Left lung (tissue), 10 donors: Measurements from ENCODE around the gene GALNTL6. TPM values are rescaled to one million over a fixed set of nuclear protein-coding genes. Genes with fewer than 3 reads are reported as not detected.

Experiments used
- ATAC-seq: fragments of 200-7000 bp; cut with Tn5 transposase; one replicate; pipeline ENCODE4 v1.9.1; 2020; ENCODE audit warnings: moderate library complexity
- DNase-seq, 4 donors: peaks; one replicate each; pipeline ENCODE4 v3.0.0-alpha.2; 2013 to 2020
- H3K27ac ChIP-seq, 2 donors: fragments of 200-600 bp; sonication (generic) in 1 of 2; one replicate each; pipeline versions ENCODE4 v1.5.0 to v1.8.0; 2020 to 2021
- H3K27me3 ChIP-seq, 2 donors: fragments of 200-600 bp; sonication (generic) in 1 of 2; one replicate each; pipeline versions ENCODE4 v1.5.0 to v1.8.0; 2020 to 2021
- H3K36me3 ChIP-seq, 2 donors: fragments of 200-600 bp; sonication (generic) in 1 of 2; one replicate each; pipeline versions ENCODE4 v1.5.0 to v1.8.0; 2020 to 2021
- H3K4me1 ChIP-seq, 2 donors: fragments of 200-600 bp; one replicate each; pipeline ENCODE4 v1.8.0; 2021
- H3K4me3 ChIP-seq, 2 donors: fragments of 200-600 bp; sonication (generic) in 1 of 2; one replicate each; pipeline versions ENCODE4 v1.5.0 to v1.8.0; 2020 to 2021; ENCODE audit warnings: mild to moderate bottlenecking in 1 of 2
- H3K9me3 ChIP-seq, 2 donors: fragments of 200-600 bp; sonication (generic) in 1 of 2; one replicate each; pipeline versions ENCODE4 v1.5.0 to v1.8.0; 2020 to 2021
- intact Hi-C, 2 donors: fragments of 100-400 bp; cut with DNase I; formaldehyde crosslinking; loops; one replicate each; pipeline versions ENCODE4 v1.11.2 to v1.14.2; 2022
- polyA plus RNA-seq, 6 donors: library from polyadenylated mRNA; unstranded; fragments of 120-200 nt; gene quantifications; one replicate each; pipeline ENCODE4 v1.2.1, GENCODE V29; 2013; ENCODE audit not compliant: insufficient read length in 6 of 6
- total RNA-seq, 2 donors: library from RNA; stranded (reverse); fragmentation: NEBNext Ultra II Directional; extraction: Animal tissue kit (Norgen Biotek cat#: 25700); gene quantifications; one replicate each; pipeline ENCODE4 v1.2.1, GENCODE V29; 2021
- TF ChIP-seq, protein P1 (sequence below), 2 donors: fragments of 200-600 bp; sonication (generic) in 1 of 2; IDR thresholded peaks; one replicate each; pipeline versions ENCODE4 v1.5.0 to v1.8.0; 2021; ENCODE audit warnings: antibody characterized with exemption in 2 of 2
- donor health status: DM: no; HTN: yes; CAD: no.
- donor health status: DM: no; HTN: no; CAD: no.

GALNTL6 gene
- total and polyA plus RNA-seq, 8 donors, result 0.11 to 0.16 (median 0.13) TPM; not detected in 5

DNA sequence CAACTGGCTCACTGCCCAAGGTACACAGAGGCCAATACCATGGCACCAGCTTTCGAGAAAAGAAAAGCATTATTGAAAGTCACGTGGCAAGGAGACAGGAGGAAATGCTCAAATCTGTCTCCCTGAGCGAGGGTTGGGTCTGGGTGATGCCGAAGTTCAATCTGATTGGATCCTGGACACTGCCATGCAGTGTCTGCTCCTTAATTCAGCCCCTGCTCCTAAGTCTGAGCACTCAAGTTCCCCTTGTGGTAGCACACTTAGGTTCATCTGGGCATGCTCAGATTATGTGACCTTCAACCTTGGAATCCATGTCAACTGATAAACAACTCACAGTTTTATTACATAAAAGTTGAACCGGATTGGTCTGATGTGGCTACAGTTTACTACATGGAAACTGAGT lies 842.9 kb downstream of the GALNTL6 start:
- no peak for ATAC-seq
- Histone ChIP-seq H3K9me3 (no peaks in the 10 kb centered on the region), H3K4me3 (no peak overlapping the region), H3K27ac (no peak overlapping the region), H3K27me3 (no peaks in the 10 kb centered on the region), H3K4me1 (no peaks in the 10 kb centered on the region), H3K36me3 (no peaks in the 10 kb centered on the region)
- no peak for DNase-seq
- TF ChIP-seq, protein P1, sequence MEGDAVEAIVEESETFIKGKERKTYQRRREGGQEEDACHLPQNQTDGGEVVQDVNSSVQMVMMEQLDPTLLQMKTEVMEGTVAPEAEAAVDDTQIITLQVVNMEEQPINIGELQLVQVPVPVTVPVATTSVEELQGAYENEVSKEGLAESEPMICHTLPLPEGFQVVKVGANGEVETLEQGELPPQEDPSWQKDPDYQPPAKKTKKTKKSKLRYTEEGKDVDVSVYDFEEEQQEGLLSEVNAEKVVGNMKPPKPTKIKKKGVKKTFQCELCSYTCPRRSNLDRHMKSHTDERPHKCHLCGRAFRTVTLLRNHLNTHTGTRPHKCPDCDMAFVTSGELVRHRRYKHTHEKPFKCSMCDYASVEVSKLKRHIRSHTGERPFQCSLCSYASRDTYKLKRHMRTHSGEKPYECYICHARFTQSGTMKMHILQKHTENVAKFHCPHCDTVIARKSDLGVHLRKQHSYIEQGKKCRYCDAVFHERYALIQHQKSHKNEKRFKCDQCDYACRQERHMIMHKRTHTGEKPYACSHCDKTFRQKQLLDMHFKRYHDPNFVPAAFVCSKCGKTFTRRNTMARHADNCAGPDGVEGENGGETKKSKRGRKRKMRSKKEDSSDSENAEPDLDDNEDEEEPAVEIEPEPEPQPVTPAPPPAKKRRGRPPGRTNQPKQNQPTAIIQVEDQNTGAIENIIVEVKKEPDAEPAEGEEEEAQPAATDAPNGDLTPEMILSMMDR (IDR thresholded peaks at IDR 0.05), result no peak
- intact Hi-C loops, result no loop called here

DNA sequence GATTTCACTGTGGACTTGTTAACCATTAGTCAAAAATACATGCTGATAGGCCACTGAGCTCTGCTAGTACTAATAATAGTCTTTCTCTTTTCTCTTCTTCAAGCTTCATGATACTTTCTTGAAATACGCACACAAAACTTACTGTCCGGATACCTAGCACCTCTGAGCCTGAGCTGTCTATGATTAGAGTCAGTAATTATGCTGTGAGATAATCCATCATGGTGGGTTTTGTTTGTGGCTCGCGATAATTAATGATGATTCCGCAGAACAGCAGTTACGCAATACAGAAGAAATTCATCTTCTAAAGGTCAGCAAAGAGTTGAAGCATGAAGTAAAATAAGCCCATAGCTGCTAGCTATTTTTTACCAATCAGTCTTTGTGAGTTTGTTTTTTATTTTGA lies 843.9 kb downstream of the GALNTL6 start:
- no peaks in the 10 kb centered on the region for H3K9me3 ChIP-seq
- TF ChIP-seq, protein P1 (IDR thresholded peaks at IDR 0.05), result no peak
- intact Hi-C loops, result no loop called here
- no peak overlapping the region for H3K4me3 ChIP-seq
- ATAC-seq, result no peak
- no peak for DNase-seq
- H3K4me1 ChIP-seq, result no peaks in the 10 kb centered on the region
- H3K36me3 ChIP-seq, result no peaks in the 10 kb centered on the region
- H3K27me3 ChIP-seq, result no peaks in the 10 kb centered on the region
- H3K27ac ChIP-seq, result no peak overlapping the region

DNA sequence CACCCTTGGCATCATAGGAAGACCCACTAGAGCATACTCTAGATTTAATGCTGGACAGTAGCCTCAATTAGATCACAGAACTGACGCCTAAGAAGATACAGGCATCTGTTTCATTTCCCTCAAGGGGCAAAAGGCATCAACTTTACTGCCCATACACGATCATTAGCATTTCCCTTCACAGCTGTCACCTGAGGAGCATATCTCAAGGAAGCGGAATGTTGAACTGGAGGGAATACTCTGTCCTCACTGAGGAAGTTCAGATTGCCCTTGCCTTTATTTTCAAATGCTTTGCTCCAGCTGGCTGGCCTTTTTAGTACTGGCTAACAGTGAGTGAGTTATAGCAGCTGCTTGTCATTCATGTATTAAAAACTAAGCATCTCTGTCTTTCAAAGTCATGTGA lies 847.0 kb downstream of the GALNTL6 start:
- TF ChIP-seq, protein P1 (IDR thresholded peaks at IDR 0.05), result no peak
- Histone ChIP-seq H3K4me3 (no peak overlapping the region), H3K4me1 (no peaks in the 10 kb centered on the region), H3K9me3 (no peaks in the 10 kb centered on the region), H3K27ac (no peak overlapping the region), H3K27me3 (no peaks in the 10 kb centered on the region), H3K36me3 (no peaks in the 10 kb centered on the region)
- DNase-seq, result peak in 1 of 4 donors; percentile 0
- no peak for ATAC-seq
- intact Hi-C loops, result no loop called here

DNA sequence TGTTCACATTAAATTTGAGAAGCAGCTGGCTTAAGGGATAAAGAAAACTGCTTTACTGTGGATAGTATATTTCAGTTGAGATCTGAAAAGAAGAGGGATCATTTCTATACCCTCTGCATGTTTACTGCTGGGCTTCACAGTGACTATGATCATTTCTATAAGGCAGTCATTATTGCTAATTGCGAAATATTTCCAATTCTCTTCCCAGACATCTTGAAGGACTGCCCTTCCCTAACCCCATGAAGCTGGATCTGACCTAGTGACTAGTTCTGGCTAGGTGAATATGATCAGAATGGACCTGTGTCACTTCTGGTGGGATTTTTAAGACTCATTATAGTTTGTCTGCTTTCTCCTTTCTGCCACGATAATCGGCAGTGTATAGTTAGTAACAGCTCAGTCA lies 848.9 kb downstream of the GALNTL6 start:
- H3K4me1 ChIP-seq, result no peaks in the 10 kb centered on the region
- DNase-seq, result no peak

DNA sequence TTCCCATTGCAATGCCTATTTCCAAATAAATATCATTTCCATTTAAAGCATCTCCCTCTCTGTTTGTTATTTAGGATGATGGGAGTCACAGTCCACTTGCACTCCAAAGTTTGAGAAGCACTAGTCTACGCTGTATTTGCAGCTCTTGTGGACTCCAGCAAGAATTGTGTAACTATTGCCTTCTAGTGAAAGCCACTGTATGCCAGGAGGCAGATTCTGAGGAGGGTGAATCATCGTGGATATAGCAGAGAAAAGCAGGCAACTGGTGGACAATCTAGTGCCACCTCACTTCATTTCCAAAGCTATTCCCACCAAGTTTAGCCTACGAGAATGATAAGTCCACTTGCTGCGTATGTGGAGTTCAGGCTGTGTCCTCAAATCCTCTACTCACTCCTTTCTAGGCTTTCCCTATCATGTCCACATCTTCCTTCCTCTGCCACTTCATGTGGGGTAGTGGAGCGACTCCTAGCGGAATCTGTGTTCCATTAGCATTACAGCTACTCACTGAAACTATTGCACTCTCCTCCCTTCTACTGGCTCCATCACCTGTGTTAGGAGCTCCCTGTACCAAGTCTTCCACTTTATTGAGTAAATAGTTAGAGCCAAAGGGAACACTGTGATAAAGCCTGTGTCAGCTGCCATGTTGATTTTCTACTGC lies 853.6 kb downstream of the GALNTL6 start:
- H3K4me3 ChIP-seq, result no peak overlapping the region
- H3K27me3 ChIP-seq, result no peaks in the 10 kb centered on the region
- no peak for DNase-seq
- no peaks in the 10 kb centered on the region for H3K36me3 ChIP-seq
- no peak overlapping the region for H3K27ac ChIP-seq
- ATAC-seq, result no peak
- TF ChIP-seq, protein P1 (IDR thresholded peaks at IDR 0.05), result no peak
- no peaks in the 10 kb centered on the region for H3K9me3 ChIP-seq
- intact Hi-C loops, result no loop called here
- H3K4me1 ChIP-seq, result no peaks in the 10 kb centered on the region

More for the DNA sequence above, 848.9 kb downstream of the GALNTL6 start:
- Histone ChIP-seq H3K27ac (no peak overlapping the region), H3K27me3 (no peaks in the 10 kb centered on the region), H3K9me3 (no peaks in the 10 kb centered on the region), H3K36me3 (no peaks in the 10 kb centered on the region), H3K4me3 (no peak overlapping the region)
- TF ChIP-seq, protein P1 (IDR thresholded peaks at IDR 0.05), result no peak
- ATAC-seq, result no peak
- intact Hi-C loops, result no loop called here
